HG03575 (cell line): Measurements from ENCODE around the gene IKBIP.
"Not testable (repeated sequence)": the region's sequence is repeated elsewhere in the genome, so short reads cannot be mapped to it uniquely, and the experiment has no call there.

ENCODE experiments used
- ATAC-seq: cut with Tn5 transposase; IDR thresholded peaks from one replicate; pipeline ENCODE4 v1.9.1; 2021; ENCODE audit not compliant: unreplicated experiment, insufficient number of reproducible peaks, low FRiP score; ENCODE audit errors: extremely low read depth

Gene IKBIP

GRCh38 chr12:98642801-98643200, 1.8 kb downstream of the IKBIP start:
- ATAC-seq = not testable (repeated sequence)

GRCh38 chr12:98639491-98639890, 5.1 kb downstream of the IKBIP start:
- ATAC-seq = no peak

GRCh38 chr12:98638009-98638408, 6.6 kb downstream of the IKBIP start:
- no peak for ATAC-seq

DNA sequence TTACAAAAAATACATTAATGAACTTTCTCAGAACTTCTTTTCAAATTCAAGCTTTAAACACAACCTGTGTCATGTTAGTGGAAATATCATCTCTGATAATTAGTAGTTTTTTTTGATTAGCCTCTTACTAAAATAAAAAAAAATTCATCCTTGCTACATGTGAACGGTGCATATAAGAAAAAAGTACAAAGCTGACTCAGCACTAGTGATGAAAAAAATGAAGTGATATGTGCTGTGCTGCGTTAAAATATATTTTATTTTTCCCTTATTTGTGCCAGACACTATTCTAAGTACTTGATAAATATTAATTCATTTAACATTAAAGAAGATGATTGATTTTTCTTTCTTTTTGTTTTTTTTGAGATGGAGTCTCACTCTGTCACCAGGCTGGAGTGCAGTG, 7.5 kb downstream of the IKBIP start:
- ATAC-seq = no peak

DNA sequence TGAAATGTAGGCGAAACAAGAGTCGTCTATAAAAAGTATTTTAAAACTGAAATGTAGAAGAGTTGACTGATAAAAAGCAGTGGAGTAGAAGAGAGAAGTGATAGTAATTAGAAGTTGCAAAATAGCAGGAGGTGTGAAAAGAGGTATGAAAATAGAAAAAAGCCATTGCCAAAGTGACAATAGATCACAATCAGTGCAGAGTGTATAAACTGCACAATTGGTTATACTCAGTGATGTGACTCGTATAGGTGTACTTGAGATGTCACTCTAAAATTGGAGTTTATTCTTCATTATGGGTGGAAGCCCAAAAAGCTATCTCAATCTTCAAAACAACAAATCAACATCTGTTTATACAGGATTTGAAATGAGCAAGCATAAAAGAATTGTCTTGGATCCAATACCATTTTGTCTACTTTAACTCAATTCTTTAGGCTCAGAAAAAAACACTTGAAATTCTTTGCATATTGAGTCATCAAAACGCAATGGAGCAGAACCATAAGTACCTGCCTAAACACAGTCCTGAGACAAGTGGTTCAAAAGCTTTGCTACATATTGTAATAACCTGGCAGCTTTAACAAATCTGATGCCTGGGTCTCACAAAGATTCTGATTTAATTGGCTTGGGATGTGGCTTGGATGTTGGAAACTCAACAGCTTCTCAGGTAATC, 8.8 kb downstream of the IKBIP start:
- peak; percentile 76 for ATAC-seq

DNA sequence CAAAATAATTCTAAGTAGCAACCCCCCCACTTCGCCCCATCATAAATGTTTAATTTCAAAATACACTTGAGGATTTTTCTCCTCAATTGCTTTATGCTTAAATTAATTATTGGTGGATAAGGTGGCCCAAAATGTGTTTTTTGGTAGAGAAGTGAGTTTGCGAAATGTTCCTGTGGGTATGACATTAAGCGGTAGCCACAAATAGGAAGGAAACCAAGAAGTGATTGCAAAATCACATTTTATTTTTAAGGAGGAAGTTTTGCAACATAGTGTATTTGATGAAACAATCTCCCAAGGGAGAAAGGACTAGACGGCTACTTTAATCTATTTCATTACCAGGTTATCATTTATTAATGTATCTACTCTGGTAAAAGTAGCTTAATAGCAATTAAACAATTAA, 25.6 kb downstream of the IKBIP start:
- ATAC-seq = no peak

GRCh38 chr12:98612696-98613334, 31.8 kb downstream of the IKBIP start:
- peak; percentile 62 for ATAC-seq

- no peak for ATAC-seq
Measured at GRCh38 chr12:98610596-98610995, 34.0 kb downstream of the IKBIP start.

DNA sequence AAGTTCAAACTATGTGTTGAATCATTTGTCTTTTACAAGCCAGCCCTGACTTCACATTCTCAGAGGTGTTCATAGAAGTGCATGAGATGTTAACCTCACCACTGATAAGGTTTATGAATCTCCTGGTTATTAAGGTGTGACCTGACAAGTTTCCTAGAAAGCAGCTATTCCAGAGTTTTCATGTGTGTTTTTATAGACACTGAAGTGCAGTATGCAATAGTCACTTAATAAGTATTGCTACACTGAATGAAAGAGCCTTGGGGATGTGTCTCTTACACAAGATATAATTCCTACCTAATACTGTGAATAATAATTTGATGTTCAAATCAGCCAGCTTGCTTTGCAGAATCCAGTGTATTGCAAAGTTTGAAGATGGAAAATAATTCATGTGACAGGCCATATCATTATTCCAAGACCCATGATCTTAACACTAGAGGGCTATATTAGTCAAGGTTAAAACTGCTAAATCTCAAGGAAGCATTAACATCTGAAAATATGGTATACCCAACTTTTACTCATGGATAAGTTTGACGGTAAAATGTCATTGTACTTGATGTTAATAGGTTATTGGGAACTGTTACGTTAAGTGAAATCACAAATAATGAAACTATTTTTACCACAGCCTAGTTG, 38.1 kb downstream of the IKBIP start:
- no peak for ATAC-seq

GRCh38 chr12:98601924-98602323, 42.7 kb downstream of the IKBIP start:
- no peak for ATAC-seq

DNA sequence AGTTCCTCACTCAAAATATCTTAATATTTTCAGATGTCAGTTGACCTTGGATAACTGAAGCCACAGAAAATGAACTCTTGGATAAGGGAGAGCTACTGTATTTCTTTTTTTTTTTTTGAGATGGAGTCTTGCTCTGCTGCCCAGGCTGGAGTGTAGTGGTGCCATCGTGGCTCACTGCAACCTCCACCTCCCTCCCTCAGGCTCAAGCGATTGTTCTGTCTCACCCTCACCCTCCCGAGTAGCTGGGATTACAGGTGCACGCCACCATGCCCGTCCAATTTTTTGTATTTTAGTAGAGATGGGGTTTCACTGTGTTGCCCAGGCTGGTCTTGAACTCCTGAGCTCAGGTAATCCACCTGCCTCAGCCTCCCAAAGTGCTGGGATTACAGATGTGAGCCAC, 47.3 kb downstream of the IKBIP start:
- not testable (repeated sequence) for ATAC-seq

GRCh38 chr12:98595243-98595988, 49.2 kb downstream of the IKBIP start:
- no peak for ATAC-seq

DNA sequence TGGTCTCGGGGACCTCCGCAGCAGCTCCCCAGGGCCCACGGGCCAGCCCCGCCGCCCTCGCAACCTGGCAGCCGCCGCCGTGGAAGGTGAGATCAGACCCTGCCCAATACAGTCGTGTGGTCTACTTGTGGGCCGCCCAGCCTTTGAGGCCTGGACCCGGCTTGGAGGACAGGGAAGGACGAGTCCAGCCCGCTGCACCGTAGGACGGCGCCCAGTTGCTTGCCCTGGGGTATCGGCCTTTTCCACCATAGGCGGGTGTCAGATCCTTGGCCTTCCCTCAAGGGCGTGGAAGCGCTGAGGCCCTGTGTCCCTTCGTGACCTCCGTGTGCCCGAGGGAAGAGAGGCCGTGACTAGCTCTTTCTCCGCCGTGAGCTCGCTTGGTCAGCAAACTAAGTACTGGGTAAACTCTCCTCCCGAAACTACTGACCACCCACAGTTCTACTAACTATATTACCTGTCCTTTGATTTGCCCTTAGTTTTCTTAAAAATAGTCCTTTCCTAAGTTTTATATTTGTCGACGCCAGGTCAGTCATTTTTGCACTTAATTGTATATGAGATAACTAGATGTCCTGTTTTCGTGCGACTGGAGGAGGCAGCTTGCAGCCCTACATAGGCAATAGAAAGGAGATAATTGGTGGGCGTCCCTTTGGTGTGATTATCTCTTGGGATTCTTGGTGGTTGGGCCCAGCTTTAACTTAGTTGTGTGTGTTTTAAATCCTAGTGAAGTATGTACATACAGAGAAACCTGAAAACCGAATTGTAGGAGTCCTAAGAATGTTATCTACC, 50.3 kb downstream of the IKBIP start:
- no peak for ATAC-seq

GRCh38 chr12:98593351-98594049, 51.1 kb downstream of the IKBIP start, which contains the start of gene SLC25A3:
SLC25A3 (plus strand) TSS chr12:98593686; CDS start chr12:98593979, 293 bp downstream.
- peak; percentile 93 for ATAC-seq

GRCh38 chr12:98592825-98593322, 51.7 kb downstream of the IKBIP start:
- ATAC-seq = no peak

DNA sequence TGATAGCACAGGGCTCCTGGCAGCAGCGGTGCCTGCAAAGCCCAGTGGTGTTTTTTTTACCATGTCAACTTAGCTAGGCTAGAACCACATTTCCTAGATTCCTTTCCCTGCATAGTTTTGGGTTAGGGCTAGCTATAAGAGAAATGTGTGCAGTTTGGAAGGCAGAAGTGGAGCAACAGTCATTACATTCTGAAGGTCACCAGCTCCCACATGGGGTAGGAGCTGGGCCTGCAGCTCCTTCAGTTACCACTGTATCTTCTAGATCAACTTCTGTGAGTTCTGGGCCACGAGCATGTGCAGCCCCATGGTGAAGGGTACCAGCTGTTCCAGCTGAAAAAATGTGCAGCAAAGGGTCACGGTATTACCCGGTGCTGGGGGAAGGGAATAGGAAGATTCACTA, 53.4 kb downstream of the IKBIP start:
- no peak for ATAC-seq

DNA sequence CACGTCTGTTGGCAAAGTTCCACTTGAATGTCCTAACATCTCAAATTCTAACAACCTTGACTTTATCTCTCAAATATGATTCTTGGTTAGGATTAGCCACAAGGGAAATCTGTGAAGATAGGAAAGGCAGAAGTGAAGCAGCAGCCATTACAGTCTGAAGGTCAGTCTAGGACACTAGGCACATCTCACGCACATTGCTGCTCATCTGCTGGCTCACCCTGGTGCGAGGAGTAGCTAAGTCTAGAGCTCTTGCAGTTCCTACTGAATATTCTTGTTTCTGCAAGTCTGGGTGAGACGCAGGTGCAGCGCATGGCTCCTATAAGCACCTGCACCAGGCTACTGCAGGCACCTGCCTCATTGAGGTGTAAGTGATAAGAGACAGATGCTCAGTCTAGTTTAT, 57.5 kb downstream of the IKBIP start:
- ATAC-seq = no peak

DNA sequence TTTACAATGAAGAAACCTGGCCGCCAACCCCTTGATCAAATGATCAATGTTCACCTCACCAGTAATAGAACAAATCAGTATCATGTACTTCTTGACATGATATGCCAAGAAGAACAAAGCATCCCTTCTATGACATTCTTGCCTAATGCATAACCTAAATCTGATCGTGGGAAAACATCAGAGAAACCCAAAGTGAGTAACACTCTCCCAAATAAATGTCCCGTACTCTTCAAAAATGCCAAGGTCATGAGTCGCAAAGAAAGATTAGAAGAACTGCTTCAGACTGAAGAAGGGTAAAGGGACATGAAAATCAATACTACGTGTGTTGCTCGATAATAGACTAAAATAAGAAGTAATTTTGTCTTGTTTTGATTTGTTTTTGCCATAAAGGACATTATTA, 62.5 kb downstream of the IKBIP start:
- no peak for ATAC-seq
